Mammary epithelial cell (primary cell): Measurements from ENCODE around the gene PRPF19.

Experiments used
- CTCF ChIP-seq, 2 donors: IDR thresholded peaks in 1 of 2; conservative IDR thresholded peaks in 1 of 2; 2 replicates each; pipeline ENCODE4 v1.5.1; 2011 to 2012; ENCODE audit warnings: inconsistent platforms in 2 of 2, low read length in 2 of 2, mild to moderate bottlenecking in 2 of 2, control low read depth in 1 of 2, low read depth in 1 of 2; ENCODE audit not compliant: insufficient read depth in 1 of 2; ENCODE audit errors: extremely low read depth in 1 of 2
- EZH2 ChIP-seq: IDR thresholded peaks from 2 replicates; pipeline ENCODE4 v1.6.1; 2012; ENCODE audit warnings: low read length, inconsistent platforms, borderline replicate concordance

GRCh38 chr11:60857378-60858232, 48.8 kb downstream of the PRPF19 start:
- TF ChIP-seq CTCF (conservative IDR thresholded peaks at IDR 0.05 in 1 of 2, IDR thresholded peaks at IDR 0.05 in 1 of 2; ENCODE audit: extremely low read depth in 1 of 2, insufficient read depth in 1 of 2, low read depth in 1 of 2, low read length in 2 of 2) (no peak), EZH2 (no peak)
